ENCODE data around the gene NME5.

DNA sequence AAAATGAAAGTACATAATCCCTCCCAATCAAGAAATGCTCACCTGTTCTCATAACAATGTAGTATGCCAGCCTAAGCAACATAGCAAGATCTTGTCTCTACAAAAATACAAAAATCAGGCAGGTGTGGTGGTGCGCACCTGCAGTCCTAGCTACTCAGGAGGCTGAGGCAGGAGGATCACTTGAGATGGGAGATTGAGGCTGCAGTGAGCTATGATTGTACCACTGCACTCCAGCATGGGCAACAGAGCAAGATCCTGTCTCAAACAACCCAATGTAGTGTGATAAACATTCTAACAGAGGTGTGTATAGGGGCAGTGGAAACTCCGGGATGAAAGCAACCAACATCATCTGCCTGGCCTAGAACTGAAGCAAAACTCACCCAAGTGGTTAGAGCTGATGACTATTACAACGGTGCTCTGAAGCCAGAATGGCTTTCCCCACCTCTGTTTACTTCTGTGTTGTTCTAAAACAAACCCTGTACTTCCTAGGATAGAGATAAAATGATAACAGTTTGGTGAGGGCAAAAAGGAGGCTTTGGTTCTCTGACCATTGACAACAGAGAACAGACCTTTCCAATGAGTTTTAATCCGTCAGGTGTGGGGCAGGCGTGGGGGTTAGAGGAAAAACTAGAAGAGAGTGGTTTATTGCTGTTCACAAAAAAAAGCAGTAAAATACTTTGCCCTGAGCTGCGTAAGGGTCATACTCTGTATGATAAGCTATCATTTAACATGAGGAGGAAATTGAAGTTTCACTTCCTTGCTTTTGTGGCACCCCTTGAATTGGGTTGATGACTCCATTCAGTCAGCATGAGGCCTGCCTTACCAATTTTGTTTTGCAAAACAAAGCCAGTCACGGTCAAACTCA is 36.5 kb downstream of the NME5 start:
- TF ChIP-seq CTCF (IDR thresholded peaks at IDR 0.05) (no peak), POLR2A (IDR thresholded peaks at IDR 0.05) (no peak), POLR2AphosphoS5 (IDR thresholded peaks at IDR 0.05) (no peak)

Data from prostate gland (tissue), 2 donors.